ENCODE results near the gene LSM6. TPM values are rescaled to one million over a fixed set of nuclear protein-coding genes. Genes with fewer than 3 reads are reported as not detected.

The LSM6 gene
- 42.4 and 50.3 TPM in 2 replicates for total RNA-seq

DNA sequence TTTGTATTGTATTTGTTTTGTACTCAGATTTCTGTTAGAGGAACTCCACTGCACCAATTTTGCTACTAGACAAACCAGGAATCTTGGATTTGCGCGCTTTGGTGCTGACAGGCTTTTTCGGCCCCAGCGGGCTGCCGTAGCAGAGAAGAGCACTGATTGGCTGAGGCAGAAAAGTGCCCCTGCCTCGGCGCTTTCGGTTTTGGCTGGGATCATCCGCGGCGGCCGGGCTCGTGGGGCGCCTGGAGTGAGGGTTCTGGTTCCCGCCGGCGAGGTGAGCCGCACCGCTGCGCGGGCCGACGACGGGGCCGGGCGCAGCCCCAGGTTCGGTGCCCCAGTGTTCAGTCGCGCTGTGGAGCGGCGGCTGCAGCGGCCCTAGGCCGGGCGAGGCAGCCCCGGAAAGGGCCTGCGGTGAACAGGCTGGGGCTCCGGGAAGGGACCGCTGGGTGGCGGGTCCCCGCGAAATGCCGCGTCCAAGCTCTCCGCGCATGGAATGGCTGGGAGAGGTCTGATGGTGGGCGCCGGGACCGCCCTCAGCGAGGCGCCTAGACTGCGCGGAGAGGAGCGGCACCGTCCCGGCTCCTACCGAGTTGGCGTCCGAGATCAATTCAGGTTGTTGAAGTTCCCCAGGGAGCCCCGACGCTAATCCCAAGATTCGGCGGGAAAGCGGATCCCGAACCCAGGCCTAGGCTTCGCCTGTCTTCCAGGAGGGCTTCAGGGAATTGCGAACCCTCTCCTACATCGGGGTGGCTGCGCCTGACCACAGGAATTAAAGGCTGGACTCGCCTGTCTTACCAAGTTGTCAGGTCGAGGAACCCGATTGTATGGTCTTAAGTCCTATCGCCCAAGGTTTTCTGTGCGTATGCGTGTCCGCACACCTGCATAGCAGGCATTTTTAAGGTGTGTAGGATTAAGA lies at the start of gene LSM6:
Gene LSM6, plus strand, starts transcription at position 178 of the 913 bp plus-strand sequence. CDS start 7,204 bp downstream, outside the sequence.

DNA sequence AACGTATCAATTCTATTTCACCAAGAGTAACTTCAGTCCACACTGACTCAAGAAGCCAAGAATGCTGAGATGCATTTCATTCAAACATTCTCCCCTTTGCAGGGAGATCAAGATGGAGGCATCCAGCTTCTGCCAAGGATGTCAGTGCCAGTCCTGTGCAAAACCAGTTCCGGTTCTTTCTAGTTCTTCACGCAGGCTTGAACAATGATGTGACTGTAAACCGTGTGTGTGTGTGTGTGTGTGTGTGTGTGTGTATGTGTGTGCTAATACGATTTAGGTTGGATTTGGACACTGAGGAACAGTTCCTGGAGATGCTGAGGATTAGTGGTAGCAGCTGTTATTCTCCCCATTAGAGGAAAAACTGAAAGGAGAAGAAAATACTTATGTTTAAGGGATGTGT lies 38.7 kb downstream of the LSM6 start, which contains the start of gene REELD1:
Gene REELD1, plus strand, starts transcription at position 301 of the 400 bp plus-strand sequence. CDS start 2,415 bp downstream, outside the sequence.

Other genes starting within 250 kb of the LSM6 start
- 3.0 and 8.0 TPM in 2 replicates for gene ZNF827, start 236.9 kb upstream of the LSM6 start, total RNA-seq
- gene REELD1, start 38.8 kb downstream of the LSM6 start, total RNA-seq: not detected in 2 replicates

Measured in bronchus fibroblast of lung (primary cell).